ENCODE data around the gene NAALADL2.

DNA sequence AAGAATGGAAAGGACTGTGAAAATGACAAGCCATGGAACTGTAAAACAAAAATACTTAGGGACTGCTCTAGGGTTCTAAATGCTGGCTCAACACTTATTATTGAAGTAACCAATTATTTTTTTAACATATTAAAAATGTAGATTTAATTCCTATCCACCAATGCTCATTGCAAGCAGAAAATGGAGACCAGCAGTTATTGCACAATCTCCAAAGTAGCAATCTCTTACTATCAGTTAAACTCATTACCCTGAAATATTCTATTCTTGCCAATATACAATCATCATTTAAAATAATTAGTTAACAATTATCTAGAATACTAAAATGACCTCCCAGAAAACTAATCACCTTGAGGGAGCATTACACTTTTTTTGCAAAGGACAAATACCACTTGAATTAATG, 499.8 kb downstream of the NAALADL2 start:
- TF ChIP-seq, protein P1, sequence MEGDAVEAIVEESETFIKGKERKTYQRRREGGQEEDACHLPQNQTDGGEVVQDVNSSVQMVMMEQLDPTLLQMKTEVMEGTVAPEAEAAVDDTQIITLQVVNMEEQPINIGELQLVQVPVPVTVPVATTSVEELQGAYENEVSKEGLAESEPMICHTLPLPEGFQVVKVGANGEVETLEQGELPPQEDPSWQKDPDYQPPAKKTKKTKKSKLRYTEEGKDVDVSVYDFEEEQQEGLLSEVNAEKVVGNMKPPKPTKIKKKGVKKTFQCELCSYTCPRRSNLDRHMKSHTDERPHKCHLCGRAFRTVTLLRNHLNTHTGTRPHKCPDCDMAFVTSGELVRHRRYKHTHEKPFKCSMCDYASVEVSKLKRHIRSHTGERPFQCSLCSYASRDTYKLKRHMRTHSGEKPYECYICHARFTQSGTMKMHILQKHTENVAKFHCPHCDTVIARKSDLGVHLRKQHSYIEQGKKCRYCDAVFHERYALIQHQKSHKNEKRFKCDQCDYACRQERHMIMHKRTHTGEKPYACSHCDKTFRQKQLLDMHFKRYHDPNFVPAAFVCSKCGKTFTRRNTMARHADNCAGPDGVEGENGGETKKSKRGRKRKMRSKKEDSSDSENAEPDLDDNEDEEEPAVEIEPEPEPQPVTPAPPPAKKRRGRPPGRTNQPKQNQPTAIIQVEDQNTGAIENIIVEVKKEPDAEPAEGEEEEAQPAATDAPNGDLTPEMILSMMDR (conservative IDR thresholded peaks at IDR 0.05; ENCODE audit: low read depth, low read length): no peak
- TF ChIP-seq EZH2phosphoT487 (IDR thresholded peaks at IDR 0.05; ENCODE audit: borderline replicate concordance, low read length): no peak
- no peak for TF ChIP-seq EZH2 (IDR thresholded peaks at IDR 0.05; ENCODE audit: low read length, unreplicated experiment)
